22Rv1 (cell line): Measurements from ENCODE around the gene ARHGAP23.

Source experiments
- H3K27ac ChIP-seq: fragments of 450-650 bp; 2 replicates; pipeline ENCODE4 v1.5.1; 2017
- ZFX ChIP-seq: fragments of 450-650 bp; IDR thresholded peaks from 2 replicates; pipeline ENCODE4 v1.6.1; 2017; ENCODE audit warnings: antibody characterized with exemption, borderline replicate concordance
- TF ChIP-seq, protein P1 (sequence below): fragments of 450-650 bp; IDR thresholded peaks from 2 replicates; pipeline ENCODE4 v1.5.1; 2017; ENCODE audit warnings: mild to moderate bottlenecking

ARHGAP23 gene

DNA sequence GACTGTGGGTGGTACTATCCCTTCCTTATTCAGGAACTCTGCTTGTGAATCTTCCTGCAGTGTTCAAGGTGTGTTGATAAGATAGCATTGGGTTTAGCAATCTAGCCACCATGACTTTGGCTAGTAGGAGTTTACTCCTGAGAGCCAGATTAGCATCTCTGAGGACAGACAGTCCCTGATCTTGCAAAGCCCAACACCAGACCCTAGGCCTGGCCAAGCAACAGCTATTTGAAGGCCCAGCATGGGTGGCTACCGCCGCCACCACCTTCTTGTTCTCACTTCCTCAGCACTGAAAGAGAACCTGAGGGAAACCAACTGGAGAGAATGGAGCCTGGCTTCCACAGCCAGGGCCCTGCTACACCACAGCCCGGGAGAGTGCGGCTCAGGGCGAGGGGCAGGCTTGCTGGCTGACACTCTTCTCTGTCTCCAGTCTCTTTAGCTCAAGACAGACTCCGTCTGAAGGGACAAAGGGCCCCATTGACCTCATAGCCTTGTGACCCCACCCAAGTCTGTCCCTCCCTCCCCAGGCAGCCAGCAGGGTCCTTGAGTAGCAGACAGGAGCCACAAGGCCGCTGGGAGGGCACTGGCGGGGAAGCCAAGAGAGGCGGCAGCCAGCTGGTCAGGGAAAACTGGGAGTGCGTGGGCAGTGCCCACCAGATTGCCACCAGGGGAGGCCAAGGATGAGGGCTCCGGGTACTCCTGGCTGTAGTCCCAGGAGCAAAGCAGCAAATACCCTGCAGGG, 10.9 kb upstream of the ARHGAP23 start:
- H3K27ac ChIP-seq: no peak overlapping the region
- TF ChIP-seq ZFX: no peak
- TF ChIP-seq, protein P1, sequence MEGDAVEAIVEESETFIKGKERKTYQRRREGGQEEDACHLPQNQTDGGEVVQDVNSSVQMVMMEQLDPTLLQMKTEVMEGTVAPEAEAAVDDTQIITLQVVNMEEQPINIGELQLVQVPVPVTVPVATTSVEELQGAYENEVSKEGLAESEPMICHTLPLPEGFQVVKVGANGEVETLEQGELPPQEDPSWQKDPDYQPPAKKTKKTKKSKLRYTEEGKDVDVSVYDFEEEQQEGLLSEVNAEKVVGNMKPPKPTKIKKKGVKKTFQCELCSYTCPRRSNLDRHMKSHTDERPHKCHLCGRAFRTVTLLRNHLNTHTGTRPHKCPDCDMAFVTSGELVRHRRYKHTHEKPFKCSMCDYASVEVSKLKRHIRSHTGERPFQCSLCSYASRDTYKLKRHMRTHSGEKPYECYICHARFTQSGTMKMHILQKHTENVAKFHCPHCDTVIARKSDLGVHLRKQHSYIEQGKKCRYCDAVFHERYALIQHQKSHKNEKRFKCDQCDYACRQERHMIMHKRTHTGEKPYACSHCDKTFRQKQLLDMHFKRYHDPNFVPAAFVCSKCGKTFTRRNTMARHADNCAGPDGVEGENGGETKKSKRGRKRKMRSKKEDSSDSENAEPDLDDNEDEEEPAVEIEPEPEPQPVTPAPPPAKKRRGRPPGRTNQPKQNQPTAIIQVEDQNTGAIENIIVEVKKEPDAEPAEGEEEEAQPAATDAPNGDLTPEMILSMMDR: no peak

DNA sequence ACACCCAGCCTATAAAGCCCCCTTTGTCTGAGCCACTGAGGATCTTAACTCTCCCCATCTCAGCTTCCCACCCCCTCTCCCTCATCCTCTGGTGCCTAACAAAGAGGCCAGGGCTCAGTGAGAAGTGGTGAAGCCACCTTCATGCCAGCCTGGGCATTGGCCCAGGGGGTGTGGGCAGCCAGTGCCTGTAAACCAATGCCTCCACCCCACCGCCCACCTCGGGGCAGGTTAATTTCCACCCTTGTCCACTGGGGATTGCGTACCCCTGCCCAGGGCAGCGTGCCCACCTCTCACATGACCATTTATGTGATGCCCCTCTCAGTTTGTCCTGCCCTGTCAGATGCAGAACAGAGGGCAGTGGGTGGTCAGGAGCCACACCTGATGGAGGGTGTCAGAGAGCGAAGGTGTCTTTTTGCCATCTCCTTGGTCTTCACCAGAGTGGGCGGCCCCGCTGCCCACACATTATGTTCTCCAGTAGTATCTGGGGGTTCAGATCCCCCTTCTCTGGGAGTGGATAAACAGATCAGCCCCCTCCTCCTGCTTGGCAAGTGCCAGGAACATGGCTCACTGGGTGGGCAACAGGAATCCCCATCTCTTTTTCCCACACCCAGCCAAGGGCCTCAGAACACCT, 10.1 kb upstream of the ARHGAP23 start:
- no peak for TF ChIP-seq ZFX
- TF ChIP-seq, protein P1: no peak
- no peak overlapping the region for H3K27ac ChIP-seq

DNA sequence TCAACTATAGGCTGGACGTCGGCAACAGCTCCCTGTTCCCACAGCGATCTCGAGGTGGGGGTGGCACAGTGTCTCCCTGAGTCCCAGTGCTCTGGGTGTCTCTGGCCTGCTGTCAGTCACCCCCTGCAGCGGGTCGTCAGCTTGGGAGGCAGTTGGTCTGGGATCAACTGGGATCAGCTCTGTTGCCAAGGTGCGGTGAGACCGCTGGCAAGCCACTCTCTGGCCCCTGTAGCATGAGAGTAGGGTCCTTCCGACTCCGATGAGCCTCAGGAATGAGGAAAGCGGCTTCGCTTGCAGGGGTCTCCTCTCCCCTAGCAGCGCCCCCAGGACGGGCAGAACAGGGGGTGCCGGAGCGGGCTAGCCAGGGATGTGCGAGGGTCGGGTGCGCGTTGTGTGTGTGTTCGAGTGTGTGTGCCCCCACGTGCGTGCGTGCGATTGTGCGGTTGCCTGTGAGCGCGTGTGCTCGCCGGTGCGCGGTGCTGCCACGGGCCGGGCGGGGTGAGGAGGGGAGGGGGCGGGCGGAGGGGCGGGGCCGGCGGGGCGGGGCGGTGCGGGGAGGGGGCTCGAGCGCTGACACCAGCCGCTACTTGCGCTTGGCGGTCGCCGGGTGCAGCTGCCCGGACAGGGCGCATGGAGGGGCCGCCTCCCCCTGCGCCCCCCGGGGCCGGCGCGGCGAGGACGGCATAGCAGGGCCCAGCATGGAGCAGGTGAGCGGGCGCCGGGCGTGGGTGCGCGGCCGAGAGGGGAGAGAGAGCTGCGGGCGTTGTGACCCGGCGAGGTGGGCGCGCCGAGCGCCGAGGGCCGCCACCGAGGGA, 9.4 kb upstream of the ARHGAP23 start:
- no peak overlapping the region for H3K27ac ChIP-seq
- TF ChIP-seq ZFX: no peak
- TF ChIP-seq, protein P1: no peak

DNA sequence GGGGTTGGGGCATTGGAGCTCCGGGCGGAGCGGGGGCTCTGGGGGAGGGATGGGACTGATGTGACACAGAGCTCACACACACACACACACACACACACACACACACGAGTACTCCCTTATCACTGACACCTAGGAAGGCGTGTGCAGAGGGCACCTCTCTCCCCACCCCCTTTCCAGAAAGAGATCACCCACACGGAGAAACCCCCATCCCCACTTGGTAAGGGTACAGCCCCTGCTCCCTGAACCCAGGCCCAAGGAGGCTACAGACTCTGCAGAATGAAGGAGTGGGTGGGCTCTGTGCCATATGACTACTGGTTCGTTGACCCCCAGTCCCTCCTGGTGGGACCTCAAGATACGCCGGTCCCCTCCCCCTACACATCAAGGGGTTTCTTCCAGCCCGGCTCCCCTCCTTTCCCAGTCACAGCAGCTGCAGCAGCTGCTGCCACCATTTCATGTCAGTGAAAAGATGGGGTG, 8.7 kb upstream of the ARHGAP23 start:
- H3K27ac ChIP-seq: no peak overlapping the region
- TF ChIP-seq ZFX: no peak
- TF ChIP-seq, protein P1: no peak

DNA sequence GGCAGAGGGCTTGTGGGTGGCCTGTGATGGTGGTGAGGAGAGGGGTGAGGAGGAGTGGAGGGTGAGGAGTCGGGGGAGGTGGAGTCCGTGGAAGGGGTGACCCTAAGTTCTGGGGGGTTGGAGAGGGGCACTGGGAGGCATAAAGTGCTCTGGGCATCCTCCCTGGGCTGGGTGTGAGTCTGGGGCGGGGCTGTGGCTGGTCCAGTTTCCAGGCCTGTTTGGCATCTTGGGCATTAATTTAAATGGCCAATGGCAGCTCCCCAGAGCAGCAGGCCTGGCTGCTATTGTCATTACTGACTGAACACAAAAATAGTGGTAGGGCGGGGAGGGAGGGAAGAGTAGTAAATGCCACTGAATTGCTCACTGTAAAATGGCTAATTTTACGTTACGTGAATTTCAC, 7.7 kb upstream of the ARHGAP23 start:
- no peak for TF ChIP-seq ZFX
- TF ChIP-seq, protein P1: no peak
- no peak overlapping the region for H3K27ac ChIP-seq

DNA sequence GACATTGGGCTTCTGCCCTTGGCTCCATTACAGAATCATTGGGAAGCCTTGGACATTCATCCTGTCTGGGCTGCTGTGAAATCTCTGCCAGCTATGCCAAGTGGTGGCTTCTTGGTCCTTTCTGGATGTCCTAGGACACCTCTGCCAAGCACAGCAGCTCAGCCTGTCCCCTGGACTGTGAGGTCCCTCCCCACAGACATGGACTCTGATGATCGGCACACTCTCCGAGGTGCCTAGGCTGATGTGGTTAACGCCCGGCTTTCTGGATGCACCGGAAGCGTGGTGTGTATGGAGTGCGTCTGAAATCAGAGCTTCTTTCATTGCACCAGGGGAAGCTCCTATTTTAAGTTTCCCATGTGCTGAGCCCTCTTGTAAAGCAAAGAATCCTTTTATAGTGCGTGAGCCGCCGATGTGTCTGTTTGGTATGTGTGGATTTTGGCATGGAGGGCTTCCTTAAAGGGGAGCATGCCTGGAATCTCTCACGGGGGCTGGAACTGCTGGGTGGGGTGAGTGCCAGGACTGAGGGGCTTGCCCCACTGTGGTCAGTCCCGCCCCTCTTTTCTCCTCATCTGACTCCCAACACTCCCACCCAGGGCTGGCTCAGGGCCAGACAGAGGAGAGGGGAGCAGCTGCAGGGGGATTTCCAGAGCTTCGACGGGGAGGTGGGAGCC, 7.0 kb upstream of the ARHGAP23 start:
- TF ChIP-seq, protein P1: no peak
- no peak for TF ChIP-seq ZFX
- no peak overlapping the region for H3K27ac ChIP-seq
